Heart left ventricle (tissue), 16 donors: ENCODE measurements around the gene CCSER1. TPM values are rescaled to one million over a fixed set of nuclear protein-coding genes. Genes with fewer than 3 reads are reported as not detected.

ENCODE experiments used
- ATAC-seq, 4 donors: fragments of 200-7000 bp; cut with Tn5 transposase; one replicate each; pipeline ENCODE4 v1.9.1; 2020 to 2022; ENCODE audit warnings: moderate library complexity in 4 of 4, mild to moderate bottlenecking in 3 of 4, moderate number of reproducible peaks in 1 of 4
- DNase-seq, 5 donors: peaks; one replicate each; pipeline ENCODE4 v3.0.0-alpha.2; 2020
- H3K27ac ChIP-seq, 12 donors: fragments of 200-600 bp; sonication (generic) in 4 of 12; one replicate each; pipeline versions ENCODE4 v1.5.0 to v1.8.0; 2016 to 2022; ENCODE audit warnings: mild to moderate bottlenecking in 2 of 12
- H3K27me3 ChIP-seq, 9 donors: fragments of 200-600 bp; sonication (generic) in 2 of 9; one replicate each; pipeline versions ENCODE4 v1.5.1 to v1.8.0; 2016 to 2022; ENCODE audit warnings: mild to moderate bottlenecking in 3 of 9
- H3K36me3 ChIP-seq, 9 donors: fragments of 200-600 bp; sonication (generic) in 2 of 9; one replicate each; pipeline versions ENCODE4 v1.5.0 to v1.8.0; 2018 to 2022; ENCODE audit warnings: mild to moderate bottlenecking in 2 of 9
- H3K4me1 ChIP-seq, 12 donors: fragments of 200-600 bp; sonication (generic) in 4 of 12; one replicate each; pipeline versions ENCODE4 v1.5.0 to v1.8.0; 2016 to 2022; ENCODE audit warnings: mild to moderate bottlenecking in 3 of 12
- H3K4me3 ChIP-seq, 12 donors: fragments of 200-600 bp; sonication (generic) in 4 of 12; one replicate each; pipeline versions ENCODE4 v1.5.0 to v1.8.0; 2017 to 2022; ENCODE audit warnings: mild to moderate bottlenecking in 9 of 12, moderate library complexity in 4 of 12
- H3K9me3 ChIP-seq, 12 donors: fragments of 200-600 bp; sonication (generic) in 4 of 12; one replicate each; pipeline versions ENCODE4 v1.5.0 to v1.8.0; 2016 to 2022; ENCODE audit warnings: mild to moderate bottlenecking in 1 of 12
- CTCF ChIP-seq, 12 donors: fragments of 200-600 bp; sonication (generic) in 4 of 12; IDR thresholded peaks; one replicate each; pipeline versions ENCODE4 v1.5.0 to v1.8.0; 2018 to 2022; ENCODE audit warnings: antibody characterized with exemption in 12 of 12, mild to moderate bottlenecking in 5 of 12
- POLR2A ChIP-seq, 2 donors: fragments of 450-650 bp; IDR thresholded peaks; one replicate each; pipeline ENCODE4 v1.6.1; 2017; ENCODE audit warnings: antibody characterized with exemption in 2 of 2, mild to moderate bottlenecking in 2 of 2, moderate library complexity in 2 of 2
- WGBS, 4 donors: extraction: QIAGEN DNeasy Blood & Tissue Kit in 2 of 4; methylation state at CpG; one replicate each; pipeline versions ENCODE4 v1.1.5 to v1.1.7; 2013 to 2018; 5-methylcytosine and 5-hydroxymethylcytosine counted together
- intact Hi-C, 10 donors: fragments of 100-400 bp; cut with DNase I; formaldehyde crosslinking; loops; one replicate each; pipeline versions ENCODE4 v1.11.1 to v1.14.2; 2022
- polyA plus RNA-seq, 2 donors: library from polyadenylated mRNA; stranded (reverse); fragments of 200-250 nt; gene quantifications; one replicate each; pipeline ENCODE4 v1.2.3, GENCODE V29; 2013
- total RNA-seq, 9 donors: library from RNA; depleted of rRNA in 2 of 9; stranded (reverse); fragments of >200 nt in 2 of 9; fragmentation: NEBNext Ultra II Directional in 3 of 9; extraction: Animal tissue kit (Norgen Biotek cat#: 25700) in 3 of 9; gene quantifications; one replicate each; pipeline versions ENCODE4 v1.1.0 to v1.2.4, GENCODE V29; 2016 to 2023
- donor health status: ischemic (EF 13 %, LVEDD 7.1; RV severe dilation, severe dysfunction).
- donor health status: healthy with polysubstance abuse.
- donor health status: DM: no; HTN: yes; CAD: no.
- donor health status: DM: no; HTN: no; CAD: no.
- donor health status: ischemic (EF 25% LVEDD 6.9; RV normal size, moderate dysfunction).
- donor health status: ischemic (EF 25% LVEDD 5.7; RV mildly dilated, moderate dysfunction).
- donor health status: healthy.
- donor health status: DM: yes; HTN: yes; CAD: no.
- donor health status: ischemic (EF 35%, LVEDD 5.7; RV mildly dilated, moderate dysfunction).
- donor health status: nonischemic (EF 11% LVEDD 7.7; RV severe dilation, severe dysfunction).
- donor health status: DM: yes; HTN: yes; CAD: no.
- donor health status: PGD.
- donor health status: ischemic (EF 29% LVEDD 5.4; RV normal size, mild dysfunction).
- donor health status: nonischemic (EF 23%, LVEDD 6.1; RV moderate dilation, normal function).

CCSER1 gene
- total and polyA plus RNA-seq, 11 donors = 2.5 to 15.8 (median 12.2) TPM

- ATAC-seq = no peak
- intact Hi-C loops = no loop called here
These were observed 1503.6 kb downstream of the CCSER1 start for GRCh38 chr4:91630764-91631163.

GRCh38 chr4:91631335-91631734, 1504.1 kb downstream of the CCSER1 start:
- Histone ChIP-seq H3K9me3 (peaks cover 0 to 22% (median 4%) of the 10 kb centered on the region in 12 donors), H3K27me3 (no peaks in the 10 kb centered on the region), H3K27ac (no peak overlapping the region), H3K4me3 (no peak overlapping the region), H3K4me1 (no peaks in the 10 kb centered on the region), H3K36me3 (no peaks in the 10 kb centered on the region)
- WGBS, 4 donors = 80 to 88% (median 85%) methylated on average over 3 of the region's 3 CpGs
- ATAC-seq (no peak), DNase-seq (no peak)
- intact Hi-C loops = no loop called here
- no peak for TF ChIP-seq POLR2A (IDR thresholded peaks at IDR 0.05)
- no peak for TF ChIP-seq CTCF (IDR thresholded peaks at IDR 0.05)

More at GRCh38 chr4:91630764-91631163, 1503.6 kb downstream of the CCSER1 start:
- Histone ChIP-seq H3K36me3 (no peaks in the 10 kb centered on the region), H3K27me3 (no peaks in the 10 kb centered on the region), H3K9me3 (peaks cover 0 to 22% (median 4%) of the 10 kb centered on the region in 12 donors), H3K27ac (no peak overlapping the region), H3K4me3 (no peak overlapping the region), H3K4me1 (no peaks in the 10 kb centered on the region)
- TF ChIP-seq CTCF (IDR thresholded peaks at IDR 0.05) = no peak
- TF ChIP-seq POLR2A (IDR thresholded peaks at IDR 0.05) = no peak
- DNase-seq = no peak

GRCh38 chr4:91636083-91636482, 1508.9 kb downstream of the CCSER1 start:
- Histone ChIP-seq H3K4me3 (no peak overlapping the region), H3K9me3 (peaks cover 0 to 15% (median 0%) of the 10 kb centered on the region in 12 donors), H3K27me3 (no peaks in the 10 kb centered on the region), H3K4me1 (no peaks in the 10 kb centered on the region), H3K36me3 (no peaks in the 10 kb centered on the region), H3K27ac (no peak overlapping the region)
- 48 to 63% (median 56%) methylated on average over 4 of the region's 4 CpGs for WGBS, 4 donors
- DNase-seq (no peak), ATAC-seq (no peak)
- no peak for TF ChIP-seq POLR2A (IDR thresholded peaks at IDR 0.05)
- no peak for TF ChIP-seq CTCF (IDR thresholded peaks at IDR 0.05)
- intact Hi-C loops = no loop called here

Other genes starting within 250 kb of the CCSER1 start
- gene MMRN1, start 232.5 kb upstream of the CCSER1 start, total RNA-seq = 1 to 10 TPM in 7 of 9 donors, under 1 TPM in 2; 0.14 to 9.9 (median 1.5) TPM
- 1 to 10 TPM in 1 of 2 donors, under 1 TPM in 1; 0.80 to 1.6 TPM for gene MMRN1, start 232.5 kb upstream of the CCSER1 start, polyA plus RNA-seq